GM18502 (cell line): ENCODE measurements around the gene NCKAP5.

Source experiments
- ATAC-seq: cut with Tn5 transposase; IDR thresholded peaks from one replicate; pipeline ENCODE4 v1.9.1; 2021; ENCODE audit warnings: mild to moderate bottlenecking; ENCODE audit not compliant: unreplicated experiment, poor library complexity

NCKAP5 gene

GRCh38 chr2:133194777-133195335, 373.4 kb downstream of the NCKAP5 start:
- ATAC-seq: no peak

- no peak for ATAC-seq
These were observed 374.0 kb downstream of the NCKAP5 start for GRCh38 chr2:133194362-133194655.

- no peak for ATAC-seq
These were observed 374.5 kb downstream of the NCKAP5 start for GRCh38 chr2:133193544-133194361.

- ATAC-seq: no peak
These were observed 376.2 kb downstream of the NCKAP5 start for GRCh38 chr2:133192028-133192427.

- no peak for ATAC-seq
These were observed 391.1 kb downstream of the NCKAP5 start for GRCh38 chr2:133177196-133177595.

- no peak for ATAC-seq
These were observed 392.3 kb downstream of the NCKAP5 start for GRCh38 chr2:133175926-133176325.

- no peak for ATAC-seq
These were observed 395.0 kb downstream of the NCKAP5 start for GRCh38 chr2:133173224-133173623.

- peak; percentile 64 for ATAC-seq
These were observed 396.8 kb downstream of the NCKAP5 start for GRCh38 chr2:133171393-133172004.

GRCh38 chr2:133169274-133169912, 398.9 kb downstream of the NCKAP5 start:
- no peak for ATAC-seq

GRCh38 chr2:133167990-133168389, 400.3 kb downstream of the NCKAP5 start:
- no peak for ATAC-seq

GRCh38 chr2:133167223-133167622, 401.0 kb downstream of the NCKAP5 start:
- no peak for ATAC-seq

GRCh38 chr2:133166031-133166430, 402.2 kb downstream of the NCKAP5 start:
- ATAC-seq: no peak

- no peak for ATAC-seq
These were observed 405.2 kb downstream of the NCKAP5 start for GRCh38 chr2:133163111-133163510.

- no peak for ATAC-seq
These were observed 409.8 kb downstream of the NCKAP5 start for GRCh38 chr2:133158442-133158841.

GRCh38 chr2:133158024-133158423, 410.2 kb downstream of the NCKAP5 start:
- ATAC-seq: no peak

GRCh38 chr2:133157141-133157540, 411.1 kb downstream of the NCKAP5 start:
- ATAC-seq: no peak

GRCh38 chr2:133152801-133153200, 415.5 kb downstream of the NCKAP5 start:
- no peak for ATAC-seq

GRCh38 chr2:133148187-133148586, 420.1 kb downstream of the NCKAP5 start:
- no peak for ATAC-seq

GRCh38 chr2:133146893-133147292, 421.4 kb downstream of the NCKAP5 start:
- no peak for ATAC-seq

- ATAC-seq: no peak
These were observed 424.6 kb downstream of the NCKAP5 start for GRCh38 chr2:133143645-133144044.

GRCh38 chr2:133142087-133142486, 426.2 kb downstream of the NCKAP5 start:
- ATAC-seq: no peak
